HG03521 (cell line): Measurements from ENCODE around the gene ADCY9.
"Not testable (repeated sequence)": the region's sequence is repeated elsewhere in the genome, so short reads cannot be mapped to it uniquely, and the experiment has no call there.

Experiments used
- ATAC-seq: cut with Tn5 transposase; IDR thresholded peaks from one replicate; pipeline ENCODE4 v1.9.1; 2021; ENCODE audit warnings: mild to moderate bottlenecking, moderate library complexity; ENCODE audit not compliant: unreplicated experiment

ADCY9 gene

GRCh38 chr16:3982216-3982615, 134.0 kb downstream of the ADCY9 start:
- no peak for ATAC-seq

DNA sequence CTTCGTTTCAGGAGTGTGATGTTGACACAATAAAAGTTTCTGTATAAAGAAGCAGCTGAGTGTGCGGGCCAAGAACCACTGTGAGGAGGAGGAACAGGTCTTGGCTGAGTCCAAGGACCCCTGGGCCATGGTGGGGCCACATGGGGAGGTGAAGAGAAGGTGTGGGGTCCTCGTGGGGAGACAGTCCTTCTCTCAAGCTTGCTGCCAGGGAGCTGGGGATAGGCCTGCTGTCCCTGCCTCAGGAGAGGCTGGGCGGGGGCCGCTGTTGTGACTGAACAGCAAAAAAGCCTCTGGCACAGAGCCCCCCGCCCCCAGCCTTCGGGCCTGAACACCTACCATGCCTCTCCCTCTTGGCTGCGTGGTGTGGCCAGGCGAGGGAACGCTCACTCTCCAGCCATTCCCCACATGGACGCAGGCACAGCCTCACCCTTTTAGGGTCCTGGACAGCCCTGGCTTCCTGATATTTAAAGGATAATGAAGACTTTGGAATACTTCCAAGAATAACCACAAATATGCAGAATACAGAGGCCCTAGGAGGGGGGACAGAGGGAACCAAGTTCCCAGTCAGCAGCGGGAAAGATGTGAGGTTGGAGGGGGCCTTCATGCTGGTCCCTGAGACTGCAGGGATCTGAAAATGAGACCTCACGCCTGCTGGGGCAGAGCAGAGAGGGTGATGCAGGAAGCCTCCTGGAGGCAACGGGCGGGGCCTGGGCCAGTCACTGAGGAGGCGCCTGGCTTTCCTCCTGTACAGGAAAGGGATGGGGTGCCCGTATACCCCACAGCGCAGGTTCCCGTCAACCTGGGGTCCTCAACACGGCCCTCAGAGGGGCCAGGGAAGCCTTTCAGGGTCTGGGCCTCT, 135.8 kb downstream of the ADCY9 start:
- ATAC-seq: no peak

- ATAC-seq: no peak
These were observed 136.7 kb downstream of the ADCY9 start for GRCh38 chr16:3979518-3979917.

DNA sequence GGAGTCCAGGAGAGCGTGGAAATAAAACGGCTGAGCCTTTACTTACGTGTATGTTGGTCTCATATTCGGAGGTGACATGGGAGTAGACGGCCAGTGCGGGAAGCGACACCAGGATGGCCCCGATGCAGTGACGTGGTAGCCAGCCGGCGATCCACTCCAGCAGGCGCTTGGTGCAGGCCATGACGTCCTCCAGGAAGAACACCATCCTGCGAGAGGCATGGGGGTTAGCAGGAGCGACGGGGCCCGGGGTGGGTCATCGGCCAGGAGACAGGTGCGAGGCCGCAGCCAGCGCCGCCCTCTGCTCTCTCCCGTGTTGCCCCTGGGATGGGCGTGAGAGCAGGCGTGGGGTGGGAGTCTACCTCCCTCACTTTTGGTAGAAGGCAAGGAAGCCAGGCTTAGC, 137.2 kb downstream of the ADCY9 start:
- no peak for ATAC-seq

- no peak for ATAC-seq
These were observed 138.9 kb downstream of the ADCY9 start for GRCh38 chr16:3977376-3977775.

DNA sequence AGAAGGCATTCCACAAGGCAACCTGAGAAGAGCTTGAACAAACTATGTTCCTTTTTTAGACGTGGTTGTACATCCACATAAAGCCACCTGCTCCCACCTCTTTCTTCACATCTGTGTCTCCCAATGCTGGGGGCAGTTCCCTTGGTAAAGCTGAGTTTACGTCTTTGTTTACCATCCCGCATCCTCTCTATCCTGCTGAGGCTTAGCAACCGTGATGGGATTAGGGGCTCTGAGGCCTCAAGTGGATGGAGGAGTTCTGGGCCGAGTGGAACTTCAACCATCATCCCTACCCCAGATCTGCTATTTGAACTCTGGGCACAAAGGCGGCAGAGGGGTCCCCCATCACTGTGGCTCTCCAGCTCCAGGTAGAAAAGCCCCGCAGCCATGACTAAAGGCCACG, 141.5 kb downstream of the ADCY9 start:
- ATAC-seq: no peak

DNA sequence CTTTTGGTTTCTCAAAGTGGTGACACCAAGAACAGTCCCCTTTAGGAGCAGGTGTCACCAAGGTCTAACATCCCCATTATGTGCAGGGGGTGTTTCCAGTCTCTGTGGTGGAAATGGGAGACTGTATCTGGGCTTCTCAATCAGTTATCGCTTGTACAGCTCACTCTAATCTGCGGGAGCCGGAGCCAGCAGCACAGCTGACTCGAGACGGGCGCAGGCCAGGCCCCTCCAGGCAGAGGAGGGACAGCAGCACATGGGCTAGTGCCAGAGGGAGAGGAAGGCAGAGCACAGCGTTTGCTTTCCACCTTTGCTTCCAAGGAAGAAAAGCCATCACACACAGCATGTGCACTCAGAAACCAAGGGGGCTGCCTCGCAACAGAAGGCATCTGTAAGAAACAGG, 144.5 kb downstream of the ADCY9 start:
- no peak for ATAC-seq

DNA sequence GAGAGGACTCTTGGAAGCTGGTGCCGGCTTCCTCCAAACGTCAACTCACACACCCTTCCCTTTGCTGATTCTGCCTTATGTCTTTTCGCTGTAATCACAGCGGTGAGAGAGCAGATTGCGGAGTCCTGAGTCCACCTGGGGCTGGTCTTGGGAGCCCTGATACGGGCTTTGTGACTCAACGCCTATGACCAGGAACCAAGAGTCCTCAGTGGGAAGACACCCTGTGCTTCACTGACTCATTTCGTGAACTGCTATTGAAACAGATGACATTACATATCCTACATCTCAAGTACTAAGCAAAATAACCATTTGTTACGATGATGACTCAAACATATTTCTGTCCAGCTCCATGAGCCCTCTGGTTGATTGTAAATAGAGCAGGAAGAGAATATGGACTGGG, 145.0 kb downstream of the ADCY9 start:
- ATAC-seq: no peak

DNA sequence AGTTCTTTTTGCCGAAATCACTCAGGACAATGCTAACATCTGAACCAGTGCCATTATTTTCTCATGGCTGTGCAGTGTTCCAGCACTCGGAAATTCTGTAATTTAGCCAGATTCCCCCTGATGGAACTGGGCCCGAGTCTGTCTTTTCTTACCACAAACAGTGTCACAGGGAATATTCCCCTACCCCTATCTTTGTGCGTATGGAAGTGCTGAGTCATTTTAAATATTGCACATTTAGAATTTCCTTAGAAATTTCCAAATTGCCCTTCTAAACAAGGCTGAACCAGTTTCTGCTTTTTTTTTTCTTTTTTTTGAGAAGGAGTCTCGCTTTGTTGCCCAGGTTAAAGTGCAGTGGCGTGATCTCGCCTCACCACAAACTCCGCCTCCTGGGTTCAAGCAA, 147.7 kb downstream of the ADCY9 start:
- no peak for ATAC-seq

DNA sequence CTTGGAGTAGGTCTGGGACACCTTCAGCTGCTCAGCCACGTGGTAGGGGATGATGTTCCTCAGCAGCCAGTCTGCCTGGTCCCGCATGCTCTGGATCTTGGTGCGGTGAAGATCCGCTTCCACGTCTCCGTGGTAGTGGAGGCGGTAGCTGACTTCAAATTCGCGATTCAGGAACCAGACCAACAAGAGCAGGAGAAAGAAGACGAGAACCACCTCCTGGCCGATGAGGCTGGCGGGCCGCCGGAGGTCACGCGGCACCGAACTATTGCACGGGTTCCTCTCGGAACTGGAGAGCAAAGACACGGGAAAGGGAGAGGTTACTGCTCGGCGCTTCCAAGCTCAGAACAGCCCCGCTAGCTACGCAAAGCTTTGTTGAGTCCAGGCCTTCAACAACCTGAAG, 149.6 kb downstream of the ADCY9 start:
- ATAC-seq: no peak

DNA sequence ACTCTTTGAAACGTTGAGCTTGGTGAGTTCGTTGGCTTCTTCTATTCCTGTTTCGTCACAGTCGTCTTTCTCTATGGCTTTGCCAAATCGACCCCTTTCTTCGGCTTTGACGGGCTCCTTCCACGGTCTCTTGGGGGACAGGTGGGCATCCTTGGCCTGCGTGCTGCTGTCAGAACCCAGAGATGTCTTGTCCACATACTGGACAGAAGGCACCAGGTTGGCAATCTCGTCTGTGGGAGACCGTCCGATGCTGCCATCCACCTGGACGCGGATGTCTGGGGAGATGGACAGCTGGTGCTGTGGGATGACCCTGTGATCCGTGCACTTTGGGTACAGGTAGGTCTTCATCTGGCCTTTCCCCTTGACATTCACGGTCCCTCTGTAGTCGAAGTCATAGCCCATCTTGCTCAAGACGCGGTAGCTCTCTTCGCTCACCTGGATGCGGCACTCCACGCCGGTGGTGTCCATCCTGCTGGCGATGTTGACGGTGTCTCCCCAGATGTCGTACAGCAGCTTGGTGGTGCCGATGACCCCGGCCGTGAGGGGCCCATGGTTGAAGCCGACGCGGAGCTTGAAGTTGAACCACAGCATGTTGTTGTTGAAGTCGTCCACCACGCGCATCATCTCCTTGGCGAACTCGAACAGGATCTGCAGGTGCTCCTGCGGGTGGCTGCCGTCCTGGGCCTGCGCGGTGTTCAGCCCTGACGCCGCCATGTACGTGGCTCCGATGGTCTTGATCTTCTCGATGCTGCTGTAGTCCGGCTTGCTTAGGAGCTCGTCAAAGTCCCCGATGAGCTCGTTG, 150.3 kb downstream of the ADCY9 start:
- no peak for ATAC-seq

DNA sequence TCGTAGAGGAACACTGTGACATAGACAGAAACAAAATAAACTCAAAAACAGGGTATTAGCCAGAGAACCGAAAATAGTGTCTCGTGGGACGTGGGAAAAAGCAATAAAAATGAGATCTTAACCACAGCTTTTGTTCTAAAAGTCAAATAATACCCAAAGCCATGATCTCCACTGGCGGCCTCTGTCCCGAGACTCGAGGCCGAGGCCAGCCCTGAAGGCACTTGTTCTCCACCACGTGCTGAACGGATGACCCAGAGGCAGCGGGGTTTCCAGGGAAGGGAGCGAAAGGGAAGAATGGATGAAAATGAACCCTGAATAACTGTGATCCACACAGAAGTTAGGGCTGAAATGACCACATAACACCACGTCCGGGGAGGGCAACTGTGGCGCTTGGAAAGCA, 150.9 kb downstream of the ADCY9 start:
- no peak for ATAC-seq

DNA sequence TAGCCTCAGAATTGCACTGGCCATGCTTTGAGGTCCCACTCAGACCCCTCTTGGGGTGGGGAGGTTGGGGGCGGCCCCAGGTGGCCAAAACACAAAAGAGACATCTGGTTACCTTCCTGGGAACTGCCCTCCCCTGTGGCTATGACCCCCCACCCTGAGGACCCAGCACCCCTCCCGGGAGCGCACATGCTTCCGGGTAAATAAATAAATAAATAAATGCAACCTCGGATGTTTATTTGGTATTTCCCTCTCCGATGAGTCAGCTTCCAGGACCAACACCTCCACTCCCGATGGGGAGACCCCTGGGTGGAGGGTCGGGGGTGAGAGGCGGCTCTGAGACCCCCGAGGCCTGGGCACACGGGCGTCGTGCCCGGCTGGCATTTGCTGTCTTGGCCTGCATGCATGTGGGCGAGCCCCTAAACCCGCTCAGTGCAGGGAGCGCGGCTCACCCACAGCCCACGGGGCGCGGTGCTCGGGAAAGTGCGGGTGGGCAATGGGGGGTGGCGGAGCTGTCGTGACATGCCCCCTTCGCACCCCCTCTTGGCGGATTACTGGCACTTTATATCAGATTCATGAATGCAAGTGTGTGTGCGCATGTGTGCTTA, 151.5 kb downstream of the ADCY9 start:
- ATAC-seq: no peak

DNA sequence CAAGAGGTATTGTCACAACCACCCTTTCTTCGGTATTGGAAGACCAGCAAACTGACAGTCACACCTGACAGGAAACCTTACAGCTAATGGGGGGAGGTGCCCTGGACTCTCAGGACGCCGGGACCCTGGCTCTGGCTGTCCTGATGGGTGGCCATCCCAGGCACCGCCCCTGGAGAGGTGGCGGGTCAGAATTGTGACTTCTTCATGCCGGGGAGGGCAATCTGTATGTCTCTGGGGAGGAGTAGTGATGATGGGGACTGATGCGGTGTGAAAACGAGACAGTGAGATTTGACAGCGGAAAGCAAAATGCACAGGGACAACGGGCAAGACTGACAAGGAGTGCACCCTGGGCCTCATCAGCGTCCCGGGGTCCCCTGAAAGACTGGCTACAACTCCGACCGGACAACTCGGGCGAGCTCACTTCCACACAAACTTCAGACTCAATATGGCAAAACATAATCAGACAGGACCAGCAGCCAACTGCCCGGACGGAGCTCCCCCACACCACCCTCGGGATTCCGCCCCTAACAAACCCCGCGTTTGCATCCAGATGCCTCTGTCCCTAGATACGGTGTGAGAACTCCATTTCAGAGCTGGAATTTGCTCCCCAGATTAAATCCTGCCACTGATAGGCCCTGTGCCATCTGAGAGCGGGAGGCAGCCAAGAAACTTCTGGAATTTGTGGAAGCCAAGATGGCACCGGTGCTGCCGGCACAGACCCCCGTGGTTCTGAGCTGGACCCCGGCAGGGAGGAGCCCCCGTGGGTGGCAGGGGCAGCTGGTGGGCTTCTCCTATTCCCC, 152.2 kb downstream of the ADCY9 start:
- ATAC-seq: no peak

DNA sequence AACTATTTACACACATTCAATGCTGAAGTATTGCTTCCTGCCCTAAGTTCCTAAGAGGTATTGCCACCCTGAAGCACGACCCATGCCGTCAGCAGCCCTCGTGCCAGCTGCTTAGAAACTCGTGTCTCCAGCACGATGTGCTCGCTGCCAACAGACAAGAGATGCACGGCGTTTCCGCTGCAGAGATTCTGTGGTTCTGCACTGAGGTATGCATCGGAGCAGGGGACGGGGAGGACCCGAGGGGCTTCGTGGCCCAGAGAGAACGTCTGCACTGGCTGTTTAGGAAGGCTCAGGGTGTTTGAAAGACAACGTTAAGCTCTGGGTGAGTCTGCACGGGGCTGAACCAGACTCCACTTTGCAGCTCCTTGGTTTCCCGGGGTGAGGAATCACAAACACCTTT, 153.0 kb downstream of the ADCY9 start:
- no peak for ATAC-seq

DNA sequence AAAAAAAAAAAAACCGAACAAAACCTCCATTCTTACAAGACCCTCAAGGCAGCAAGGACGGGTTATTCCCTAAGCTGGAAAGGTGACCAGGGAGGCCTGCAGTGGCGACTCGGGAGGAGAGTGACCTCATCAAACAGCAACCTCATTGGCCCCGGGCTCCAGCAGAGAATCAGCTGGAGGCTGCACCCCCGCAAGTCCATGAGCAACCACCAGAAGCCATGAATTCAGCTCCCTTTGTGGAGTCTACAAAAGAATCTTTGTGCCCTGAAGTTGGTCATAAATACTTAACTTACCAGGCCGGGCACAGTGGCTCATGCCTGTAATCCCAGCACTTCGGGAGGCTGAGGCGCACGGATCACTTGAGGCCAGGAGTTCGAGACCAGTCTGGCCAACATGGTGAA, 154.8 kb downstream of the ADCY9 start:
- no peak for ATAC-seq

DNA sequence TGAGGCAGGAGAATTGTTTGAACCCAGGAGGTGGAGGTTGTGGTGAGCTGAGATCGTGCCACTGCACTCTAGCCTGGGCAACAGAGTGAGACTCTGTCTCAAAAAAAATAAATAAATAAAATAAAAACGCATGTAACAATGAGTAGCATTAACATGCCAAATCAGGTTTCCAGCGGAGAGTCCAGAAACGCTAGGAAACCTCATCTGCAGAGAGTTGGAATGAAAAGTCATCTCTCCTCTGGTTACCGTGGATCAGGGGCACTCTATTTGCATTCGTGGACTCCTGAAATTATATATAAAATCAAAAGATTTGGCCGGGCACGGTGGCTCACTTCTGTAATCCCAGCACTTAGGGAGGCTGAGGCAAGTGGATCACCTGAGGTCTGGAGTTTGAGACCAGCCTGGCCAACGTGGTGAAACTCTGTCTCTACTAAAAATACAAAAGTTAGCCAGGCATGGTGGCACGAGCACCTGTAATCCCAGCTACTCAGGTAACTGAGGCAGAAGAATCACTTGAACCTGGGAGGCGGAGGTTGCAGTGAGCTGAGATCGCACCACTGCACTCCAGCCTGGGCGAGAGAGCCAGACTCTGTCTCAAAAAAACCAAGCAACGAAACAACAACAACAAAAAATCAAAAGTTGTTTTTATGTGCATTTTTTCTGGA, 156.2 kb downstream of the ADCY9 start:
- ATAC-seq: not testable (repeated sequence)

DNA sequence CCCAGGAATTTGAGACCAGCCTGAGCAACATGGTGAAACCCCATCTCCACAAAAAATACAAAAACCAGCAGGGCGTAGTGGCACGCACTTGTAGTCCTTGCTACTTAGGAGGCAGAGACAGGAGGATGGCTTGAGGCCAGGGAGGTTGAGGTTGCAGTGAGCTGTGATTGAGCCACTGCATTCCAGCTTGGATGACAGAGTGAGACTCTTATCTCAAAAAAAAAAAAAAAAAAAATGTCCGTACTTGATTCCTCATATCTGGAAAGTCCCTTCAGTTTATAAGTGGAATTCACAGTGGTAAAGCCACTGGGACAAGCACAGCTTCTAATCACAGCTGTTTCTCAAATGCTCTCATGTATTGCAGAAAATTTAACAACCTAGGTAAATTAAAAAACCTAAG, 157.1 kb downstream of the ADCY9 start:
- ATAC-seq: no peak

DNA sequence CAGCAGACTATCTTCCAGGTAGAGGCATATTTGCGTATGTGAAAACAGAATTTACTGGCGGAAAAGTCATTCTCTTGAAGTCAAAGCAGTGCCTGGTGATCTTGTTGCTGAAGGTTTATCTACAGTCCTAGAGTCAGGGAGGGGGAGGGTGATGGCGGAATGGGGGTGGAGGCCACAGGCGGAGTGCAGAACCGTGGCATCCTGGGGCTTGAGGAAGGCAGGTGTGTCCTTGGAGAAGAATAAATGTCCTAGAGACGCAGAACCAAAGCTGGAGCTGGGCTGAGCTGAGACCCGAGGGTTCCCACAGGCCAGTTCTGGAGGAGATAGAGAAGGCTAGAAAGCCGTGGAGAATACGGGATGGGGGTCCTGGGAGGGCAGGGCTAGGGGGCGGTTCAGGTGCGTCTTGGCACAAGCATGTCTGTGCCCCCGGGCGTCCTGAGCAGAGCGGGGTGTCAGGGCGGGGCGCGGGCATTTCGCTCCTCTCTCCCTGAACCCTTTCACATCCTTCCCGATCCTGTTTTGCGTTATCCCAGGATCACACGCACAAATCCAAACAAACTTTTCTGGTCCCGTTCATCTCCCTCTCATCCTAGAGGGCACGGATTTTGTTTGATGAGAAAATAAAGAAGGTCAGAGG, 158.8 kb downstream of the ADCY9 start:
- no peak for ATAC-seq

- ATAC-seq: no peak
These were observed 161.8 kb downstream of the ADCY9 start for GRCh38 chr16:3954411-3954921.
